DMS114 treated with DMSO at 0.1 percent for 48 hours (cell line): Measurements from ENCODE around the gene ATP2A3.
"Not testable (repeated sequence)": the region's sequence is repeated elsewhere in the genome, so short reads cannot be mapped to it uniquely, and the experiment has no call there.

ENCODE experiments used
- DNase-seq: peaks from one replicate; lab custom pipeline; 2025; ENCODE audit not compliant: unreplicated experiment; lab: John Stamatoyannopoulos, UW

ATP2A3 gene

GRCh38 chr17:3956327-3956957 lies 7.8 kb downstream of the ATP2A3 start:
- DNase-seq, result no peak

GRCh38 chr17:3955673-3955988 lies 8.6 kb downstream of the ATP2A3 start:
- no peak for DNase-seq

GRCh38 chr17:3954976-3955672 lies 9.1 kb downstream of the ATP2A3 start:
- no peak for DNase-seq

- DNase-seq, result no peak
Observed at GRCh38 chr17:3954086-3954485, 10.2 kb downstream of the ATP2A3 start.

DNA sequence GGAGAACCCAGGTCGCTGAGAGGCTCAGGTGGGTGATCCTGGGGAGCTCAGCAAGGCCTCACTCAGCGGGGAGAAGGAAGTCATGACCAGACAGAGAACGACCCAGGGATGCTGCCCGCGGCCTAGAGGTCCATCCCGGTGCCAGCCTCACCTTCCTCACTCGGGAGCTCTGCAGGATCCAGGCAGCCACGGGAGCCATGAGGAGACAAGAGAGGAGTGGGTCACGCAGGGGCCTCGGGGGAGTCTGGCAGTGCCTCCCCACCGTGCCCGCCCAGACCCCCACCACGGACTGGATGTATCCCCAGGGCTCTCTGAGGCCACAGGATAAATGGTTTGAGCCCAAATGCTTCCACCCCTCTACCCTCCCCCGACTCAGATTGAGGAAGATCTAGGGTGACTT lies 10.7 kb downstream of the ATP2A3 start:
- DNase-seq, result no peak

GRCh38 chr17:3952186-3952585 lies 12.1 kb downstream of the ATP2A3 start:
- no peak for DNase-seq

- no peak for DNase-seq
Observed at GRCh38 chr17:3951420-3951819, 12.8 kb downstream of the ATP2A3 start.

DNA sequence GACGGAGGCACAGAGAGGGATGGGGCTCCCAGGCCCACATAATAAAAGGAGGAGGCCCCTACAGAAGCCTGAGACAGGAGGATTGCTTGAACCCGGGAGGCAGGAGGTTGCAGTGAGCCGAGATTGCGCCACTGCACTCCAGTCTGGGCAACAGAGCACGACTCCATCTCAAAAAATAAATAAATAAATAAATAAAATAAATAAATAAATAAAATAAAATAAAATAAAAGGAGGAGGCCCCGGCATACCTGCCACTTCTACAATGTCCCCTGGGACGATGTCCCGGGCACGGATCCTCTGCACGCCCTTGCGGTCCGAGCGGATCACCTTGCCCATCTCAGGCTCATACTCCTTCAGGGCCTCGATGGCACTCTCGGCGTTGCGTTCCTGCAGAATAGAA lies 13.2 kb downstream of the ATP2A3 start:
- DNase-seq, result no peak

- no peak for DNase-seq
Observed at GRCh38 chr17:3950584-3950983, 13.7 kb downstream of the ATP2A3 start.

- no peak for DNase-seq
Observed at GRCh38 chr17:3949418-3949817, 14.8 kb downstream of the ATP2A3 start.

DNA sequence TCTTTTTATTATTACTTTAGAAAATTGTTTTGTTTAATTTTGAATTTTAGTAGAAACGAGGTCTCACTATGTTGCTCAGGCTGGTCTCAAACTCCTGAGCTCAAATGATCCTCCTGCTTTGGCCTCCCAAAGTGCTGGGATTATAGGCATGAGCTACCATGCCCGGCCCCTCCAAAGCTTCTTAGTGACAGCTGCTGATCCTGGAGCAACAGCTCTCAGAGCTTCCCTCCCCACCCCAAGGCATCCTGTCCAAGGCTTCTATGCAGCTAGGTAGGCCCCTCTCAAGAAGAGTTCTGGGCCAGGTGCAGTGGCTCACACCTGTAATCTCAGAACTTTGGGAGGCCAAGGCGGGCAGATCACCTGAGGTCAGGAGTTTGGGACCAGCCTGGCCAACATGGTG lies 15.7 kb downstream of the ATP2A3 start:
- not testable (repeated sequence) for DNase-seq

GRCh38 chr17:3947318-3947810 lies 16.9 kb downstream of the ATP2A3 start:
- no peak for DNase-seq

DNA sequence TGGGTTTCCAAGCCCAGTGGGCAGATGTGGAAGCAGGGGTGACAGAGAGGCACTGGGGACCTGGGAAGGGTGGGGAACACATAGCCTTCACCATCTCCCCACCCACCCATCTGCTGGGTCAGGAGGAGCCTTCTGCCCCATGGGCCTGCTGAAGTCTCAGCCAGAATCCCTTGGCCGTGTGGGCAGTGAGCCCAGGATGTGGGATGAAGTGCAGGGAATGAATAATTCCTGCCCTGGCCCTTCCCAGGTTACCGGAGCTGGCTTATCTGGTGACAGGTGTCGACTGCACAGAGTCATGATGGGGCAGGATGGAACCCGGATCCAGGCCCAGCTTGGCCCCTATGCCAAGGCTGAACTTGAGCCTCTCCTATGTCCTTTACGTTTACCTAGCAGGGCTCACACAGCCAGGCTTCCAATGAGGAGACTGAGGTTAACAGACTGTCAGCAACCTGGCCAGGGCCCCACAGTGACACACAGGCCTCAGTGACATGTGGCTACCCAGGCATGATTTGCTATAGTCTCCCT lies 17.5 kb downstream of the ATP2A3 start:
- no peak for DNase-seq

DNA sequence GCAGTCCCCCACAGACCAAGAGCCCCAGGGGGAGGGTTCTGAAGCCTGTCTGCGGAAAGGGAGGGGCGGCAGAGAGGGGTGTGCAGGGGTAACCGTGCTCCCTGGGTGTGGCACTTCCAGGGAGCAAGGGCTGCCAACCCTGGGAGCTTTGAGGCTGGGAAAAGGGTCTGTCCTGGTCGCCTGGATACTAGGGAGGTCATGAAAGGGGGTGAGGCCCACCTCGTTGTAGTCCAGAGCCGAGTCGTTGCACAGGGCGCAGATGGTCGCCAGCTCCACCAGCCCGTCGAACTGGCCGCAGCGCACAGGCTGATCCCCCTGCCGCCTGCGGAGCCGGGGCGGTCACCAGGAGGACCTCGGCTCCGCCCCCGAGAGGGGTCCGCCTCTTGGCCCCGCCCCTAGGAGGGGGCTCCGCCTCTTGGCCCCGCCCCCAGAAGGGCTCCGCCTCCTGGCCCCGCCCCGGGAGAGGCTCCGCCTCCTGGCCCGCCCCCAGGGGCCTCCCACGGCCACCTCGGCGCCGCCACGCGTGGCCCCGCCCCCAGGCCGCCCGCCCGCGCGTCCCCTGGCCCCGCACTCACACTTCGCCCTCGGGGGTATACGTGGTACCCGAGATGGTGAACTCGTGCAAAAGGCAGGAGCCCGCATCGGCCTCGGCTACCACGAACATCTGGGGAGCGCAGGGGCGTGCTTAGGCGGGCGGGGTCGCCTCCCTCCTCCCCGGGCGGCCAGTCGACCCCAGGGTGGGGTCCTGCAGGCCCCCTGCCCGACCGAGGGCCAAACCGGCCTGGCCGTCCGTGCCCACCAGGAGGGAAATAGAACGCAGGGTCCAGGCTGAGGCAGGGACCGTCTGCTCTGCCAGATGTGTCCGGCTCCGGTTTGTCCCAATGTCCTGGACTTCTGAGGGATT lies 19.5 kb downstream of the ATP2A3 start:
- peak; percentile 17 for DNase-seq

GRCh38 chr17:3943240-3943891 lies 20.9 kb downstream of the ATP2A3 start:
- no peak for DNase-seq

DNA sequence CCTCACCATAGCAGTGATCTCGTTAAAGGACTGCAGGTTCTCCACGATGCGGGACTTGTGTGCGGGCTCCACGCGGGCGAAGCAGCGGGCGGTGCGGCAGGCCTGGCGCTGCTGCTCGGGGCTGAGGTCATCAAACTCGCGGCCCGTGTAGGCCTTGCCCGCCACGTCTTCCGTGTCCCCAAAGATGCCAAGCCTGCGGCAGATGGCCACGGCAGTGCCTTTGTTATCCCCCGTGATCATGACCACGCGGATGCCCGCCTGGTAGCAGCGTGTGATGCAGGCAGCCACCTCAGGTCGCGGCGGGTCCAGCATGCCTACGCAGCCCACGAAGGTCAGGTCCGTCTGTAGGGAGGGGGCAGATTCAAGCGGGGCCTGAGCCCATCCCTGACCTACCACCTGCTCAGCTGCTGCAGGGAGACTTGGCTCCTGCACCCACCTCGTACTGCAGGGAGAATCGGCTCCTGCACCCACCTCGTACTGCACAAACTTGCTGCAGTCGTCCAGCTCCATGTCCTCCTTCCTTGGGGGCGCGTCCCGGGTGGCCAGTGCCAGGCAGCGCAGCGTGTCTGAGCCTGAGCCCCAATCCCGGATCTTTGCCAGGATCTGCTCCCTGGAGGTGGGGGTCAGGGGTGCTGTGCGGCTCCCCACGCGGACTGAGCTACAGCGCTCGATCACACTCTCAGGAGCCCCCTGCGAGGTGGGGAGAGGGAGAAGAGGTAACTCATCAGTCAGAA lies 23.1 kb downstream of the ATP2A3 start:
- DNase-seq, result no peak

- no peak for DNase-seq
Observed at GRCh38 chr17:3937359-3937758, 26.9 kb downstream of the ATP2A3 start.

GRCh38 chr17:3935825-3936355 lies 28.3 kb downstream of the ATP2A3 start:
- no peak for DNase-seq

DNA sequence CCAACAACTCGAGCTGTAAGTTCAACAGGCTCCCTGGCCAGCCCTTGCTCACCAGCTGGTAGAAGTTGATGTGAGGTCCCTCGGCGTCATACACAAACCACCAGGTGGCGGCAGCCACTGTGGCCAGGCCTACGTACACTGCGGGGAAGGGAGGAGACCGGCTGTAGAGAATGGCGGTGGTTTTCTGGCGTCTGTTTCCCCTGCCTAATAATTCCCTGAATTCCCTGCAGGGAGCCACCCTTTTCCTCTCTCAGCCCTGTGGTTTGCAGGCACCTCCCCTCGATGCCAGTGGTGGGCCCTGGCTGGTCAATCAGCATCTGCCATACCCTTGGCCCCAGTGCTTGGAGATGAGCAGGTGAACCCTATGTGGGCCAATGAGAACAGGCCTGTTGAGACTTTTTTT lies 29.1 kb downstream of the ATP2A3 start:
- peak; percentile 47 for DNase-seq

DNA sequence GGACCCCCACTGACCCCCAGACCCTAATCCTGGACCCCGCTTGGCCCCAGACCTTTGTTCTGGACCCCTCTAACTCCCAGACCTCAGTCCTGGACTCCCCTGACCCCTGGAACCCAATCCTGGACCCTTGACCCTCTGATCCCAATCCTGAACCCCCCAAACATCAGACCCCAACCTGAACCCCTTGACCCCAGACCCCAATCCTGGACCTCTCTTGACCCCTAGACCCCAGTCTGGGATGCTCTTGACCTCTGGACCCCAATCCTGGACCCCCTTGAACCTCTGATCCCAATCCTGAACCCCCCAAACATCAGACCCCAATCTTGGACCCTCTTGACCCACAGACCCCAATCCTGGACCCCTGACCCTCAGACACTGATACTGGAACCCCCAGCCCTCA lies 34.5 kb downstream of the ATP2A3 start:
- no peak for DNase-seq
